Peyer's patch (tissue), 4 donors: ENCODE data around the gene RAB7B. TPM values are rescaled to one million over a fixed set of nuclear protein-coding genes. Genes with fewer than 3 reads are reported as not detected.

Experiments used
- DNase-seq, 3 donors: peaks; one replicate each; pipeline ENCODE4 v3.0.0-alpha.2; 2017 to 2019
- H3K27ac ChIP-seq, 4 donors: fragments of 200-600 bp; sonication (generic); one replicate each; pipeline ENCODE4 v1.5.1; 2016 to 2019
- H3K27me3 ChIP-seq, 2 donors: fragments of 200-600 bp; sonication (generic); one replicate each; pipeline ENCODE4 v1.5.1; 2019
- H3K36me3 ChIP-seq, 3 donors: fragments of 200-600 bp; sonication (generic); one replicate each; pipeline ENCODE4 v1.5.1; 2016 to 2019
- H3K4me1 ChIP-seq, 4 donors: fragments of 200-600 bp; sonication (generic); one replicate each; pipeline ENCODE4 v1.5.1; 2016 to 2019
- H3K4me3 ChIP-seq, 4 donors: fragments of 200-600 bp; sonication (generic); 1 replicate in 3 of 4; 2 replicates in 1 of 4; pipeline ENCODE4 v1.5.1; 2016 to 2019; ENCODE audit warnings: mild to moderate bottlenecking in 1 of 4
- H3K9me3 ChIP-seq, 4 donors: fragments of 200-600 bp; sonication (generic); one replicate each; pipeline ENCODE4 v1.5.1; 2016 to 2019; ENCODE audit warnings: mild to moderate bottlenecking in 1 of 4
- CTCF ChIP-seq, 6 experiments: fragments of 450-650 bp in 4 of 6; fragments of 200-600 bp in 2 of 6; sonication (generic) in 1 of 6; IDR thresholded peaks; one replicate each; pipeline ENCODE4 v1.5.1; 2017 to 2019; ENCODE audit warnings: antibody characterized with exemption in 6 of 6, mild to moderate bottlenecking in 3 of 6, moderate library complexity in 1 of 6
- POLR2A ChIP-seq, 2 donors: fragments of 450-650 bp; IDR thresholded peaks; one replicate each; pipeline ENCODE4 v1.5.1; 2017; ENCODE audit warnings: antibody characterized with exemption in 2 of 2, mild to moderate bottlenecking in 2 of 2, moderate library complexity in 2 of 2
- total RNA-seq, 4 donors: library from RNA; depleted of rRNA; stranded (reverse); fragments of >200 nt; gene quantifications; one replicate each; pipeline ENCODE4 v1.1.0, GENCODE V29; 2016

RAB7B gene
- total RNA-seq, 4 donors from 2014 or later = 0.35 to 0.47 (median 0.40) TPM; not detected in 1

- H3K36me3 ChIP-seq = no peaks in the 10 kb centered on the region
- H3K4me3 ChIP-seq = no peak overlapping the region
- no peaks in the 10 kb centered on the region for H3K4me1 ChIP-seq
- DNase-seq = no peak
- TF ChIP-seq CTCF (IDR thresholded peaks at IDR 0.05) (no peak), POLR2A (IDR thresholded peaks at IDR 0.05) (no peak)
- H3K27me3 ChIP-seq = no peaks in the 10 kb centered on the region
- H3K27ac ChIP-seq = no peak overlapping the region
- no peaks in the 10 kb centered on the region for H3K9me3 ChIP-seq
Measured at GRCh38 chr1:205936846-205937586, 66.2 kb downstream of the RAB7B start.

DNA sequence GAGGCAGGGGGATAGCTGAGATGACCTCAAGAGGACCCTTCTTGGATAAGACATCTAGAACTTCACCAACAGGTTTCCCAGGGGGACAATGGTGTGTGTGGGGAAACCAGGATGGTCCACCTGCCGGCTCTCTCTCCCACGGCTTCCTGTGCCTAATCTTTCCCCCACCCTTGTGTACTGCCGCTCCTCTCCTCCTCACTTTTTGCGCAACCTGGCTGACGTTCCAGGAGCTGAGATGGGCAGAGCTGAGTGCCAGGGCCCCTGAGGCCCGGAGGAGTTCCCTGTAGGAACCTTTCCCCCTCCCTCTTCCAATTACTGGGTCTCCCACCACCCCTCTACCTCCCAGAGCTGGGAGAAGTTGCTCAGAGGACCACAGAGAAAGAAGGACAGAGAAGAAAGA is 66.9 kb downstream of the RAB7B start:
- H3K27me3 ChIP-seq = no peaks in the 10 kb centered on the region
- H3K9me3 ChIP-seq = no peaks in the 10 kb centered on the region
- TF ChIP-seq POLR2A (IDR thresholded peaks at IDR 0.05) (no peak), CTCF (IDR thresholded peaks at IDR 0.05) (no peak)
- no peak overlapping the region for H3K27ac ChIP-seq
- no peaks in the 10 kb centered on the region for H3K36me3 ChIP-seq
- H3K4me1 ChIP-seq = no peaks in the 10 kb centered on the region
- no peak for DNase-seq
- H3K4me3 ChIP-seq = no peak overlapping the region

GRCh38 chr1:205935869-205936268 is 67.3 kb downstream of the RAB7B start:
- Histone ChIP-seq H3K27ac (no peak overlapping the region), H3K4me1 (no peaks in the 10 kb centered on the region), H3K4me3 (no peak overlapping the region), H3K27me3 (no peaks in the 10 kb centered on the region), H3K36me3 (no peaks in the 10 kb centered on the region), H3K9me3 (no peaks in the 10 kb centered on the region)
- TF ChIP-seq POLR2A (IDR thresholded peaks at IDR 0.05) = no peak
- DNase-seq = no peak

- no peaks in the 10 kb centered on the region for H3K36me3 ChIP-seq
- H3K27me3 ChIP-seq = no peaks in the 10 kb centered on the region
- no peak overlapping the region for H3K27ac ChIP-seq
- DNase-seq = no peak
- H3K4me3 ChIP-seq = no peak overlapping the region
- no peaks in the 10 kb centered on the region for H3K9me3 ChIP-seq
- H3K4me1 ChIP-seq = no peaks in the 10 kb centered on the region
- TF ChIP-seq CTCF (IDR thresholded peaks at IDR 0.05) = no peak
- no peak for TF ChIP-seq POLR2A (IDR thresholded peaks at IDR 0.05)
Measured at GRCh38 chr1:205934788-205935187, 68.4 kb downstream of the RAB7B start.

DNA sequence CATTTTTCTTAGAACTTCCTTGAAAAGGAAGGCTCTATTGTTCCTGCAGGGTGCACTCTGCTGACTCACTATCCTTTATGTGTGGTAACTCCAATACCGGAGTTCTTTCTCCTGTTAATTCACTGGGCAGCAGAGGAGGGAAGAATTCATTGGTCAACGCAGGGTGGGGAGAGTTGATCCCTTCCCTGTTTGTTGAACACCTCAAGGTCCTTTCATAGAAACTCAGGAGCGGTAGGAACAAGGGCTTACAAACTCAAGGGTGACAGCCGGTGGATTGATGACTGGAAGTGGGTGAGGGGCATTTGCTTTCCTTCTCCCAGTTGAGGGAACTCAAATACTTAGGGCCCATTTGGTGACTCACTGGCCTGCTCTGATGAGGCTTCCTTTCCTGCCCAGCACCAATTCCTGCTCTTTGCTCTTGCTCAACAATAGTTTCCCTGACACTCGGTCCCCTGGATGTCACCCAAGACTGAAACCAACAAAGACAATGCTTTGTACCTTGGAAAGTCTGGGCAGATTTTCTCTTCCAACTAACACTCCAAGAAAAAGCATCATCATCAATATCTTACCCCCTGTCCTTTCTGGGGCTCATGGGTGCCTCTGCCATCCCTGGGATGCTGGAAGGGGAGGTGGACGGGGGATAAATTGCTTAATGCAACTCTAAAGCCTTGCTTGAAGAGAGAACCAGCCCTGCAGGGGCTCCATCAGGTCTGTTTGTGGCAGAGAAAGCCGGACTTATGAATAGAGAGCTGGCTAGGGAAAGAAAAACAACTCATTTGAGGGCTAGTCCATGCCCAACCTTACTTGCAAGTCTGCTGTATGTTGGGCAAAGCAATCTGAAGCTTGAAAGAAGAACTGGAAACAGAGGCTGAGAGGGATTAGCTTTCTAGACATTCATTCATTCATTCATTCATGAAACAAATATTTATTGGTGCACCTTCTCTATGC is 69.2 kb downstream of the RAB7B start:
- Histone ChIP-seq H3K27ac (no peak overlapping the region), H3K36me3 (no peaks in the 10 kb centered on the region), H3K27me3 (no peaks in the 10 kb centered on the region), H3K9me3 (no peaks in the 10 kb centered on the region), H3K4me3 (no peak overlapping the region), H3K4me1 (no peaks in the 10 kb centered on the region)
- no peak for DNase-seq
- no peak for TF ChIP-seq CTCF (IDR thresholded peaks at IDR 0.05)
- TF ChIP-seq POLR2A (IDR thresholded peaks at IDR 0.05) = no peak

- Histone ChIP-seq H3K27me3 (no peaks in the 10 kb centered on the region), H3K9me3 (no peaks in the 10 kb centered on the region), H3K27ac (no peak overlapping the region), H3K4me1 (no peaks in the 10 kb centered on the region), H3K36me3 (no peaks in the 10 kb centered on the region), H3K4me3 (no peak overlapping the region)
- no peak for TF ChIP-seq CTCF (IDR thresholded peaks at IDR 0.05)
- no peak for TF ChIP-seq POLR2A (IDR thresholded peaks at IDR 0.05)
- DNase-seq = no peak
Measured at GRCh38 chr1:205932776-205933175, 70.4 kb downstream of the RAB7B start.
